HG03097 (cell line): ENCODE measurements around the gene PSME4.
"Not testable (repeated sequence)": the region's sequence is repeated elsewhere in the genome, so short reads cannot be mapped to it uniquely, and the experiment has no call there.

Experiments used
- ATAC-seq: cut with Tn5 transposase; IDR thresholded peaks from one replicate; pipeline ENCODE4 v1.9.1; 2021; ENCODE audit not compliant: unreplicated experiment, low FRiP score

The PSME4 gene

DNA sequence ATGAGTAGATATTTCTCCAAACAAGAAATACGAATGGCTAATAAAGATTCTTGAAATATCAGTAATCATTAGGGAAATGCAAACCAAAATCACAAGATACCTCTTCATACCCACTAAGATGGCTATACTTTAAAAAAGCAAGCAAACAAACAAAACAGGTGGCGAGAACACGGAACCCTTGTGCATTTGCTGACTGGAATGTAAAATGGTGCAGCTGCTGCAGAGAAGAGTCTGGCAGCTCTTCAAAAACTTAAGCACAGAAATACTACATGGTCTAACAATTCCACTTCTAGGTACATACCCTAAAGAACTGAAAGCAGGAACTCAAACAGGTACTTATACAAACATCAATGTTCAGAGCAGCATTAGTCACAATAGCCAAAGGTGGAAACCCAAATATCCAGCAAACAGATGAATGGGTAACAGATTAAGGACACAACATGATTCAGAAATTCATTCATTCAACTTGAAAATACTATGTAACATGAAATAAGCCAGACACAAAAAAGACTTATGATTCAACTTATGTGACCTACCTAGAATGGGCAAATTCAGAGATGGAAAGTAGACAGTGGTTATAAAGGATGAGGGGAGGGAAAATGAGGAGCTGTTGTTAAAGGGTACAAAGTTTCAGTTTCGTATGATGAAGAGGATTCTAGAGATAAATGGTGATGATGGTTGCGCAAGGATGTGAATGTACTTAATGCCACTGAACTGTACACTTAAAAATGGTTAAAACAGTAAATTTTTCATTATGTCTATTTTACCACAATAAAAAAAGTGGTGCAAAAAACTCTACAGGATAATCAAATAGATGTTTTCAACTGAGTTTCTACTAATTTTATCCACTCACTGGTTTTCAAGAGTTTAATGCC lies 84.2 kb downstream of the PSME4 start:
- ATAC-seq: no peak

DNA sequence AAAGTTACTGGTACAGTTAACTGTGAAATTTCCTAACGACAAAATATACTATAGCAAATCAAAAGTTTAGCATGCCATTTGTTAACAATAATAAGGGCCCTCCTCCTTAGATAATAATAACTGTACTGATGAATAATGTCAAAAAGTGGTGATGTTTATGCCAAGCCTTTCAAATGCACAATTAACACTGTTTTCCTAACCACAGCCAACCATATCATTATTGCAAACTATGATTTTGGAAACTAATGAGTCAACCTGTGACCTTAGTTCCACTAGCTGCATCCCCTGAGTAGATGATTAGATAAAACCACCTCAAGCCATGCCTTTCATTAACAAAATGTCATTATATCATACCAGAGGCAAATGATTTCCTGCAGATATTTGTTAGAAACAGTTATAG lies 85.9 kb downstream of the PSME4 start:
- no peak for ATAC-seq

- no peak for ATAC-seq
Observed at GRCh38 chr2:53881986-53882385, 88.8 kb downstream of the PSME4 start.

GRCh38 chr2:53881360-53881759 lies 89.4 kb downstream of the PSME4 start:
- ATAC-seq: no peak

- ATAC-seq: no peak
Observed at GRCh38 chr2:53880756-53881155, 90.0 kb downstream of the PSME4 start.

DNA sequence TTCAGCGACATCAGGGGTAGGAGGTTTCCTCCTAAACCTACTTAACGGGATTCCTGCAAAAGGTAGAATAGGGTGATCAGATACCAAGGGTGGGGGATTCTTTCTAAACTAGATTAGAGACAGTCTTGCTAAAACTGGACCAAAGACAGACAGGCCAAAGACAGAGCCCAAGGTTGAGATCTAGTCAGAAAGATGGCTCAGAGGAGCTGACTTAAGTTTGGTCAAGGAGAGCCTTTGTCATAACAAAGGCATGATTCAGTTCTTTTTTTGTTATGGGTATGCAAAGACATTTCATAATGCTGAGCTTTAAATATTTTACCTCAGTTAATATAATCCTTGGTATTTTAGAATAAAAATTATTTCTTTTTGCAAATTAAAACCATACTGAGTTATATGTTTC lies 93.2 kb downstream of the PSME4 start:
- no peak for ATAC-seq

- ATAC-seq: no peak
Observed at GRCh38 chr2:53877112-53877511, 93.7 kb downstream of the PSME4 start.

- no peak for ATAC-seq
Observed at GRCh38 chr2:53874401-53874950, 96.3 kb downstream of the PSME4 start.

DNA sequence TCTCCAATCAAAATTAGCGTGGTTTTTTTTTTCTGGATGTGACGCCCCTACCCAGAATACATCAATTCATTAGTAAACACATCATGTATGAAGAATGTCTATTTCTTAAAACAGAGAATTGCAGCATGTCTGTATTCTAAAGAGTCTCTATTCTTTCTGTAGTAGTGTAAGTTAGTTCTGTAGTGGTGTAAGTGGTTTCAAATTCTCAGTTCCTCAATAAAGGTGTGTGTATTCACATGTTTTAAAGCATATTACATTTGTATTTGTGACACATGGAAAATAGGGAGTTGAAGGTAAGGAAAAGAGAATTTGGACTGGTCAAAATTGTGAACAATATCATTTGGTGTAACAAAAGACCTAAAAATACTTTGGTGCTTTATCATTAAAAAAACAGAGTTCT lies 103.0 kb downstream of the PSME4 start:
- no peak for ATAC-seq

- no peak for ATAC-seq
Observed at GRCh38 chr2:53867169-53867568, 103.6 kb downstream of the PSME4 start.

GRCh38 chr2:53865962-53866361 lies 104.8 kb downstream of the PSME4 start:
- no peak for ATAC-seq

DNA sequence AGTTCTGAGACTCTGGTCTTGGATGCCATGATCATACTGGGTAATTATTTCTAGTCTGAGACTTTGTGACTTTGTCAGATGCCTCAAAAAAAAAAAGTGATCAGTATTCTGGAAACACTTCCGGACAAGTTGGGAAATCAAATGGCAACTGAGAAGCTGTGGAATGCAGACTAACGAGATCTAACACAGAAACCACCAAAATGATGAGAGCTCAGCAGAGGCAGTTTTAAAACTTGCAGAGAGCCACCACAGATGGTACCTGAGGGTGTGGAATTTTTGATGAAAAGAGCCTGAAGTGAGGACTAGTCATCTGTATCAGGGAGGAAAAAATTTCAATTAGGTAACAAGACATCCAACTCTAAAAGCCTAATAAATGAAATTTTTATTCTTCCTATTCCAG lies 105.5 kb downstream of the PSME4 start:
- no peak for ATAC-seq

DNA sequence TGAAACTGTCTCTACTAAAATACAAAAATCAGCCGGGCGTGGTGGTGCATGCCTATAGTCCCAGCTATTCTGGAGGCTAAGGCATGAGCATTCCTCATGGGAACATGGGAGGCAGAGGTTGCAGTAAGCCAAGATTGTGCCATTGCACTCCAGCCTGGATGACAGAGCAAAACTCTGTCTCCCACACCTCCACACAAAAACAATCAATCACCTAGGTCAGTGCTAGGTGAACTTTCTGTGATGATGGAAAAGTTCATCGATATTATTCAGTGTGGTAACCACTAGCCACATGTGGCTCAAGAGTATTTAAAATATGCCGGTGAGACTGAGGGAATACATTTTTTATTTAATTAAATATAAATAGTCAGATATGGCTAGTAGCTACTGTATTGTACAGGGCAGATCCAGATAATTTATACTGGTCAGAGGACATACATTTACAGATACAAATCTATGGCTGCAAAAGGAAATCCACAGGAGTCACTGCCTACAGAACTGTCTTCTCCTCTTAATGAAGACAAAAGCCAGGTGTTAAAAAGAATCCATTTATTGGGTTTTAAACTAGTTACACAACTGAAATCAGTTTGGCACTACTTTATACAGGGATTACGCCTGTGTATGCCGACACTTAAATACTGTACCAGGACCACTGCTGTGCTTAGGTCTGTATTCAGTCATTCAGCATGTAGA lies 107.1 kb downstream of the PSME4 start:
- ATAC-seq: no peak

DNA sequence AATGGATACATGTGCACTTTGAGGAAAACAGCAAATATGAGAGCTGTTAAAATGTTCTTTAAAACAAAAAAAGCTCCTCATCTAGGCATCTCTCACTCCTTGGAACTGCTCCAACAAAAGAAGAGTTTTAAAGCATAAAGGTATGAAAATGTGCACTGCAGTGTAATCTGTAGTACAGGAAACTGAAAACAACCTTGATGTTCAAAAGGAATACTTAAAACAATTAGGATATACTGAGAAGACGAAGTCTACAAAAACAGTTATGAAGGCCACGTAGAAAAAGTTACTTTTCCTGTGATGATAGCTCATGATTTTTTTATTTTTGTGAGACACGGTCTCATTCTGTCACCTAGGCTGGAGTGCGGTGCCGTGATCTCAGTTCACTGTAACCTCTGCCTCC lies 109.0 kb downstream of the PSME4 start:
- ATAC-seq: no peak

DNA sequence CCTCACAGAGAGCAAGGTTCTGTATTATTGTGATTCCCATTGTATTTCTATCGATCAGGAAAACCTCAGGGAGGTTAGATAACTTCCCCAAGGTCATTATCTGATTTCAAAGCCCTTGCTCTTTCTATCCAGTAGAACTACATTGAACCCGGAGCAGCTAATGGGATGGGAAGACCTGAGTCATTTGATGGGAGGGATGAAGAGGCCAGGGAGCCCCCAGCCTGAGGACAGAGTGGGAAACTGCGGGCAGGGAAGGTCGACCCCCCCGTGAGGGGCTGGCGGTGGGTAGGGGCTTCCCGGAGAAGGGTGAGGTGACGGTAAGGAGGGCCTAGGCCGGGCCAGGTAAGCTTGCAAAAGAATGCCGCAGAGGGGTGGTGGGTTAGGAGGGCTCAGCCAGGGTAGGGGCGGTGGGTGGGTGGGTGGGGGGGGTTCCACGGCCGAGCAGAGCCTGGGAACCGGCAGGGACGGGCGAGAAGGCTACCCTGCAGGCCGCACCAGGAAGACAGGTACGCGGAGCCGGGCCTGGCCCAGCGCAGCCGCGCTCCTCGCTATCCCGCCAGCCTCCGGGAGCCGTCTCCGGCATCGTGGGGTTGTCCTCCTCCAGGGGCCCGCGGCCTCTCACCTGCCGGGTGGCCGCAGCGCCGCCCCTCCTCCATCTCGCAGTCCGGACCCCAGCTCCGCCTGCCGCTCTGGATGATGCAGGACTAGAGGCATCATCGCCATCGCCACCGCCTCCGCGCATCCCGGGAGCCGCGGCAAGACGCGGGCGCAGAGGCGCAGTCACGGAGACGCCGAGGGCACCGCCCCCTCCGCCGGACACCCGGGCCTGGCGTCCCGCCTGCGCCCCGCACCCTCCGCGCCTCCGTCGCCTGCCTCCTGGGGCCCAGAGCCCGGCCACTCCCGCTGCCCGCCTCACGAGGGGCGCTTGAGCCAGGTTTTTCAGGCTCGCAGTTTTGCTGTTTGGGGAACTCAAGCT lies 111.3 kb downstream of the PSME4 start, which contains the start of gene GPR75:
TSS of gene GPR75 (minus strand) at position 762 of the 976 bp plus-strand sequence. CDS start 5,211 bp downstream, outside the sequence.
- ATAC-seq: no peak

DNA sequence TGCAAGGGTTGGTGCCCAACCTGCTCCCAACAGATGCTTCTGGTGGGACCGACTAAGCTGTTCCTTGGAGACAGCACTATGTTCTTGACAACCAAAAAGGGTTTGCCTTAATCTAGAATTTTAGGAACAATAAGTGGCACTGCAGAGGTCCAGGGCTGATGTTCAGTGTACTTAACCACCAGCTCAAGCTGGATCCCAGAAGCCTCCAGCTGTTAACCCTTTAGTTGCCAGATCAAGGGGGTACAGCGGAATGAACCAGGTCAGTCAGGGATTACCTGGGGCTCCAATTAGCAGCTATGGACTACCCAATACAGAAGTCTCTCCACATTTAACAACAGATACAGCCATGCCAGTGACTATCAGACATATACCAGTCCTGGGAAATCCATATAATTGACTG lies 114.5 kb downstream of the PSME4 start:
- no peak for ATAC-seq

DNA sequence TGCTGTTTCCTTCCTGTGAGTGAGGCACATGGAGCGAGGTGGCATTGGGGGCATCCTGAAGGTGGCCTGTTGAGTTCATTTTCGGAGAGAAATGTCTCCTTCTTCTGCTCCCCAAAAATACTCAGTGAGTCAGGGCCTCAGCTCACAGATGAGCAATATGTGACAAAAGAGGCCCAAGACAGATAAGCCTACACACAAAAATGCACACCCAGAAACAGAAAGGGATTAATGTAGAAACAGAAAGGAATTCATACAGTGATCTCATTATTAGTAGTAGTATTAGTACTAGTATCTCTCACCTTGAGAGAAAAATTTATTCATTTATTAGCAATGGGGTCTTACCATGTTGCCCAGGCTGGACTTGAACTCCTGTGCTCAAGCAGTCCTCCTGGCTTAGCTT lies 116.1 kb downstream of the PSME4 start:
- no peak for ATAC-seq

DNA sequence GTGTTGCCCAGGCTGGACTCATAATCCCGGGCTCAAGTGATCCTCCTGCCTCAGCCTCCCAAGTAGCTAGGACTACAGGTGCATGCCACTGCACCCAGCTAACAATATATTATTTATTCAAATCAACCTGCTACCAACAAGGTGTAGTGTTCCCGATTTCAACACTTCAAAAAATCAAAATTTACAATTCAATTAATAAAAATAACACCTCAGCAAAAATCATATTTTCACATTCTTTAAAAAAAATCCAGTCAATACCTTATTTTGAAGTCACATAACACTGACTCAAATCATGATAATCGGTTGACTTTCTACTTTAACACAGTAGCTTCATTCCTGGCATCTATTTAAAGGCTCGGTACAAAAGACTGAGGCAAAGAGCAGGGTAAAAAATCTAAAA lies 118.3 kb downstream of the PSME4 start:
- no peak for ATAC-seq

DNA sequence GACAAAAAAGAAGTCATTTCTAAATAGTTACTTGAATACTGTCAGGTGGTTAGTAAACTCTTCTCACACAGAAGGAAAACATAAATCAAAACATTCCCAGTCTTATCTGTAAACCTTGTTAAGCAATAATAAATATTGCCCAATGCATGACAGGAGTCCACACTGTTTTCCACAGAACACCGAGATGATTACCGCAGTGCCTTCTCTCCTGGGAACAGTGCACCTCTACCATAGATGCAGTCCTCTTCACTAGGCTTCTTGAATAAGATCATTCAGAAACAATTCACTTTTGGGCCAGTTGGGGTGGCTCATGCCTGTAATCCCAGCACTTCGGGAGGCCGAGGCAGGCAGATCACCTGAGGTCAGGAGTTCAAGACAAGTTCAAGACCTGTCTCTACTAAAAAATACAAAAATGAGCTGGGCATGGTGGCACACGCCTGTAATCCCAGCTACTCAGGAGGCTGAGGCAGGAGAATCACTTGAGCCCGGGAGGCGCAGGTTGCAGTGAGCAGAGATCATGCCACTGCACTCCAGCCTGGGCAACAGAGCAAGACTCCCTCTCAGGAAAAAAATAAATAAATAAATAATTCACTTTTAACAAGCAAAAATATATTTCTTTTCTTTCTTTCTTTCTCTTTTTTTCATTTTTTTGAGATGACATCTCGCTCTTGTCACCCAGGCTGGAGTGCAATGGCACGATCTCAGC lies 119.6 kb downstream of the PSME4 start:
- ATAC-seq: not testable (repeated sequence)

DNA sequence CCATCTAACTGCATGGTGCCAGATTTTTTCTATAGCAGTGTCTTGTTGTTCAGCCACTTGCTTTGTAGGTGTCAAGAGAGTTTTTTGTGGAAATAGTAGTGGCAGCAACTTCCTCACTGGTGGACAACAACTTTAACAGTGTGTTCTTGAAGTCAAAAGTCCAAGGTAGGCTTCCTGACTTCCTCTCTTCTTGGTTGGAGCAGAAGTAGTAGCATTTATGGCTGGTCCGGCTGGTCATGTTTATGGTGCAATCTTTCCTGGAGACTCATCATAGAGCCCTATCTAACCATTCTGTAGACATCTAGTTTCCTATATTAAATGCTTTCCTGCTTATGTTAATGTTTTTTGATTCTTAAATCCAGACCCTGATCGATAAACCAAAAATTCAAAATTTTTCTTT lies 122.7 kb downstream of the PSME4 start:
- ATAC-seq: no peak
